GM18861 (cell line): ENCODE data around the gene SYS1.

ENCODE experiments used
- ATAC-seq: cut with Tn5 transposase; IDR thresholded peaks from one replicate; pipeline ENCODE4 v1.9.1; 2021; ENCODE audit not compliant: unreplicated experiment

The SYS1 gene

DNA sequence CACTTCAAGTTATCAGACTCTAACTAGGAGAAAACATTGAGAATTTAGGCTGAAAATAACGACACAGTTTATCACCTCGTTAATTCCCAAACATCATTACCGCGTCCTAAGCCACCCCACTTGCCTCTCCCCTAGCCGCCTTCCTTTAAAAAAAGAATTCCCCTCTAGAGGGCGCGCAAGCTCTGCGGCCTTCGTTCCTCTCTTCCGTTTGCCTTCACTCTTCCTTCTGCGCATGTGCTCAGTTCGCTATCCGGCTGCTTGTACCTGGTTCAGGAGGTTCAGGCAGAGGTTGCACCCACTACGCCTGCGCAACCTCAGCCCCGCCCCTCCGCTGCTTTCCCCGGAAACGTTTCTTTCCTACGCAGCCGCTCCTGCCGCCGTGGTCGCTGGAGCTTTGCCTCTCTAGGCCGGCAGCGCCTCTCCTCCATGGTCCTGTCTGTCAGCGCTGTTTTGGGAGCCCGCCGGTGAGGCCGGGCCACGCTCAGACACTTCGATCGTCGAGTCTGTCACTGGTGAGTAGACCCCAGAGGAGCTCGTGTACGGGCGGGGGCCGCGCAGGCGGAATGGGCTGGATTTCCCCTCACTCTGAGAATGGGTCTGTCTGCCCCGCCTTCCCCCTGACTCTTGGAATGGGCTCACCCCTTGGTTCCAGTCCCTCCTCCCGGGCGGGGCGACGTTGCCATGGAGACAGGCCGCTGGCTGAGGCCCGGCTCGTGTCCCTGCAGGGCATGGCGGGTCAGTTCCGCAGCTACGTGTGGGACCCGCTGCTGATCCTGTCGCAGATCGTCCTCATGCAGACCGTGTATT is at the start of gene SYS1:
Gene SYS1 (plus strand): TSS at position 353 of the 807 bp plus-strand sequence. CDS start 376 bp downstream, at position 729.
- peak; percentile 66 for ATAC-seq

DNA sequence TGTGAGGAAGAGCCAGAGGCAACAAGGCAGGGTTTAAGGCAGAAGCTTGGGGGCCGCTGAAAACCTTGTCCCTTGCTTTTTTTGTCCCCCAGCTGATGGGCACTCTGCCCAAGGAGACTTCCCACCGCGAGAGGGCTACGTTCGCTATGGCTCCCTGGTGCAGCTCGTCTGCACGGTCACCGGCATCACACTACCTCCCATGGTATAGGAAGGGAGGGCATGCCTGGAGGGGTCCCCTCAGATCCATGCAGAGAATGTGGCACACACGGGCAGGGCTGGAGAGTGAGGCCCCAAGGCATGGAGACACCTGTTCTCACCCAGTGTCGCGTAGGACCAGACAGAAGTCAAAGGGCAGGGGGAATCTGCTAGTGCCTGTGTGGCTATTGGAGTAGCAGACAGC is 49.0 kb upstream of the SYS1 start:
- no peak for ATAC-seq

DNA sequence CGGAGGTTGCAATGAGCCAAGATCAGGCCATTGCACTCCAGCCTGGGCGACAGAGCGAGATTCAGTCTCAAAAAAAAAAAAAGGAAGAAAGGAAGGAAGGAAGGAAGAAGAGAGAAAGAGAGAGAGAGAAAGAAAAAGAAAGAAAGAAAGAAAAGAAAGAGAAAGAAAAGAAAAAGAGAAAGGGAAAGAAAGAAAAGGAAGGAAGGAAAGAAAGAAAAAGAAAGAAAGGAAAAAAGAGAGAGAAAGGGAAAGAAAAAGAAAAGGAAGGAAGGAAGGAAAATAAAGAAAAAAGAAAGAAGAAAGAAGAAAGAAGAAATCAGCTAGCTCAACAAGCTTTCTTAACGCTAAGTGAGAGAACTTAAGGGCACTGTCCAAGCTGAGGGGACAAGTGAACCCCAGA is 47.3 kb upstream of the SYS1 start:
- no peak for ATAC-seq

DNA sequence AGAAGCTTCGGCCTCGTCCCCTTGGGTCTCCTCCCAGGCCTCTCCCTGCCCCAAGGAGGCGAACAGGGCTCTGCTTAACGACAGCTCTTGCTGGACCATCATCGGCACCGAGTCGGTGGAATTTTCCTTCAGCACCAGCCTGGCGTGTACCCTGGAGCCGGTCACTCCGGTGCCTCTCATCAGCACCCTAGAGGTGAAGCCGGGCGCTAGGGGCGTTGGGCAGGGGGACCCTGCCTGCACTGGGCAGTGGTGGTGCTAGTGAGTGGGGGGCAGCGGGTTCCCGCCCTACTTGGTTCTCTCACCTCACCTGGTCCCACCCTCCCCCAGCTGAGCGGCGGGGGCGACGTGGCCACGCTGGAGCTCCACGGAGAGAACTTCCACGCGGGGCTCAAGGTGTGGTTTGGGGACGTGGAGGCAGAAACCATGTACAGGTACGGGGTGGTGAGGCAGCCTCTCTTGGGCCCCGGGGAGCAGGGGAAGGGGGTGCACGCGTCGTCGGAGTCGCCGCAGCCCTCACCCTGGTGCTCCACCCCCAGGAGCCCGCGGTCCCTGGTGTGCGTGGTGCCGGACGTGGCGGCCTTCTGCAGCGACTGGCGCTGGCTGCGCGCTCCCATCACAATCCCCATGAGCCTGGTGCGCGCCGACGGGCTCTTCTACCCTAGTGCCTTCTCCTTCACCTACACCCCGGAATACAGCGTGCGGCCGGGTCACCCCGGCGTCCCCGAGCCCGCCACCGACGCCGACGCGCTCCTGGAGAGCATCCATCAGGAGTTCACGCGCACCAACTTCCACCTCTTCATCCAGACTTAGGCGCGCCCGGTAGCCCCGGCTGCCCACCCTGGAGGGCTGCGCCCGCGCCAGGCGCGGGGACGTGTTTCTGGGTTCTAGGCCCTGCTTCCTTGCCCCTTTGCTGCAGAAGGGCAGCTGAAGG is 46.5 kb upstream of the SYS1 start:
- ATAC-seq: no peak

DNA sequence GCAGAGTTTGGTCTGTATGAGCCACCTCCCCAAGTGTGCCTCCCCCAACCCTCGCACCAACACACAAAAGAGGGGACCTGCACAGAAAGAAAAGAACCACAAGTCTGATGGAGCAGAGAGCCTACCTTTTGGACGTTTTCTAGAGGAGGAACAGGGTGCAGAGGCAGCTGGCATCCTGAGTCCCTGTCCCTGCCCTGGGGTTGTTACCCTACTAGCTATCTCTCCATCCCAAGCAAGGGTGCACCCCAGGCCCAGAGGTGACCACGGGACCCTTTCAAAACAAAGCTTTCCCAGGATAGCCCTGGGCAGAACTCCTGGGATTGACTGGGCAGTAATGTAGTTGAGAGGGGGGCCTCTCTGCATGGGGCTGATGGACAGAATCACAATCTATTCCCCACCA is 45.1 kb upstream of the SYS1 start:
- no peak for ATAC-seq

DNA sequence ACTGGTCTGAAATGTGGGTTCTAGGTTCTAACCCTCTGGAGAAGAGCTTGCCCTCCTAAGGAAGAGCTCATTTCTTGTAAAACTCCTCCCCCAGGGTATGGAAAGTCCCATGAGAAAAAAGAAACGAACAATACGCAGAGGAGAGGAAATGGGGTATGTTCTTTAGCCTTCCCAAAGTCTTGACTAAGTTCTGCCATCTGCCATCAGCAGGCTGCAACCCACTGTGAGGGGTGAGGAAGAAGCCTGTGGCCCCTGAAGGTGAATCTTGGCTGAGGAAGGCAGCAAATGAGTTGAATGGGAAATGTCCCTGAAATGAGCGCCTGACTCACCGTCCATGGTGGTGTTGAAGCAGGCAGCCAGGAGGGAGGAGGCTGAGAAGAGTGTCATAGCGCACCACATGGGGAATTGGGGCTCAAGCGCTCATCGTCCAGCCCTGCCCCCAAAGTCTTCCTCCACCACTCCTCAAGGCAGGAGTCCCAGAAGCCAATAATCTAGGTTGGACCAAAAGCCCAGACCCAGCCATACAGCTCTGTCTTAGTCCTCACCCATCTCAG is 44.5 kb upstream of the SYS1 start:
- no peak for ATAC-seq

DNA sequence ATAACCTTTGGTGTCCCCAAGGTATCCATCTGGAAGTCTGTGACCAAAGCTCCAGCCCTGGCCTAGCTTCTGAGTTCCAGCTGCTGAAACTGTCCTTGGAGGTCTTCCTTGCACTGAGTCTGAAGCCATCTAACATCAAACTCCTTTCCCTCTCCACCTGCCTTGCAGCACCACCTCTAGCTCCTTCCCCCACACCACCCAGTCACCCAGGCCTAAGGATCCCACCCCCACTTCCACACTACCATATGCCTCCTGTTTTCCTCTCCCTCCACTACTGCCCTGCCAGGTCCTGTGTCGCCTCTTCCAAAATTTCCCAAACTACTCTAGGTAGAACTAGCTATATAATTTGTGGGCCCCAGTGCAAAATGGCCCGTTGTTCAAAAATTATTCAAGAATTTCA is 44.0 kb upstream of the SYS1 start:
- no peak for ATAC-seq

DNA sequence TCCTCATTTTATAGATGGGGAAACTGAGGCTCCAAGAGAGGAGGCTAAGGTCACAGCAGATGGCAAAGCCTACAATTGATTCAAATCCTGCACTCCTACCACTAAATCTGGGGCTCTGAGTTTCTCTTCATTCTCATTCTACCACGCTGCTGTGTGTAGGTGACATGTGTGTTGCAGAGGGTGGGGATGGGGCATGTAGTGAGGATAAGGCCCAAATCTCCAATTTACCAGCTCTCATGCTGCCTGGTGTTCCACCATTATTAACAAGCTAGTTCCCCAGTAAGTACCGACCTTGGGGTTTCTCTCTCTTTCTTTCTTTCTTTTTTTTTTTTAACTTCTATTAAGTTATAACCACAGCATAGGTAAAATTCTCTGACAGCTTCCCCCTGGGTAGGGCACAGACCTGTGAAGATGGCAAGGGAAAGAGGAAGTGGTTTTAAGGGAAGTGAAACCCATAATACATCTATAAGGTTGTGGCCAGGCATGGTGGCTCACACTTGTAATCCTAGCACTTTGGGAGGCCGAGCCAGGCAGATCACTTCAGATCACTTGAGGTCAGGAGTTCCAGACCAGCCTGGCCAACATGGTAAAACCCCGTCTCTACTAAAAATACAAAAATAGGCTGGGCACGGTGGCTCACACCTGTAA is 41.9 kb upstream of the SYS1 start:
- ATAC-seq: no peak

DNA sequence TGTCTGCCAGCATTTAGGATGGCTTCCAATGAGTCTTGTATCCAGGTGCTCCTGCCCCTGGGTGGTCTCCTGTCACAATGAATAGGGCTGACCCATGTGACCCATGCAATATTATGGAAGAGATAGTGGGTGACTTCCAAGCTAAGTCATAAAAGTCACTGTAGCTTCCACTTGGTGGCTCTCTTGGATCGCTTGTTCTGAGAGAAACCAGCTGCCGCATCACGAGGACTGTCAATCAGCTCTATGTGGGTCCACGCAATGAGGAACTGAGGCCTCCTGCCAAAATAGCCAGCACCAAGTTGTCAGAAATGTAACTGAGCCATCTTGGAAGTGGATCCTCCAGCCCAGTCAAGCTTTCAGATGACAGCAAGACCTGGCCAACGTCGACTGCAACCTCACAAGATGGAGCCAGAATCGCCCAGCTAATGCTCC is 40.0 kb upstream of the SYS1 start:
- ATAC-seq: no peak

DNA sequence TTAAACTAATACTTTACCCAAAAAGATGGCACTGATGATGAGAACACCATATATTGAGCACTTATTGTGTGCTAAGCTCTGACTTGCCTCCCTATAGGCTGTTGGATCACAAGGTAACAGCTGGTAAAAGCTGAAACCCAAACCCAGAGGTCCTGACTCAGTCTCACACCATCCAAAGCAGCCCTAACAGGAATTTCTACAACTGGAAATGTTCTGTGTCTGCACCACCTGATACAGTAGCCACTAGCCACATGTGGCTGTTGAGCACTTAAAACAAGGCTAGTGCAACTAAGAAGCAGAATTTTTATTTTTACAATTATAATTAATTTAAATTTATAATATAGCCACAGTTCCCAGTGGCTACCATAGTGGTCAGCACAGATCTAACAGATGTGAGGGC is 39.2 kb upstream of the SYS1 start:
- ATAC-seq: no peak

DNA sequence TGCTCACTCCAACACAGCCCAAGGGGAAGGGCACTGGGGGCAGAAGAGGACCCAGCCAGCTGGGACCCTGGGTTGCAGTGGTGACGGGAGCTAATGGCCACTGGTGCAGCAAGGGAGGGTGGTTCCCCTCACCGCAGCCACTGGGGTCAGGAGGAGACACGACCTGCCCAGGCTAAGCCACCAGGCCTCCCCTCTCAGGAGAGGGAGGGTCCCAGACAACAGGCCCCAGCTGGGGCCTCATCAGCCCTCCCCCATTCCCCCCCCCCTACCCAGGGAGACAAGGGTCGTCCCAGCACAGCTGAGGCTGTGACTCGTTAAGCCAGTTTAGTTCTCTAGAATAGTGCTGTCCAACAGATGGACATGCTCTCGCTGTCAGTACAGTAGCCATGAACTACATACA is 37.6 kb upstream of the SYS1 start:
- ATAC-seq: no peak

DNA sequence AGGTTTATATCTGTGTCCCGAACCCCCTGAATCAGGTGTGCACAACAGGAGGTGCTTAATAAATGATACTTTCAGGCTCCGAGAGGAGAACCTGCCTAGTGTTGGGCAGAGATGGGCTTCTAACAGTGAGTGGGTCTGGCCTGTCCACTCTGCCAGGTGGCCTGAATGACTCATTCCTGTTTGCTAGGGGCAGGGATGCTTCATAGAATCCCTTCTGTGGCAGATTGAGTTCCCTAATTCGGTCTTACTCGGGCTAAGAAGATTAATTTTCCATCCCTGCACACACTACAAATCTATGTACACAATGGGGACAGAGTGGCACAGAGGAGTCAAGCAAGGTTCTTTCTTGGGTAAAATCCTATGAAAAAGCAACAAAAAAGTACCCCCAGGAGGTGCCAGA is 34.5 kb upstream of the SYS1 start:
- no peak for ATAC-seq

DNA sequence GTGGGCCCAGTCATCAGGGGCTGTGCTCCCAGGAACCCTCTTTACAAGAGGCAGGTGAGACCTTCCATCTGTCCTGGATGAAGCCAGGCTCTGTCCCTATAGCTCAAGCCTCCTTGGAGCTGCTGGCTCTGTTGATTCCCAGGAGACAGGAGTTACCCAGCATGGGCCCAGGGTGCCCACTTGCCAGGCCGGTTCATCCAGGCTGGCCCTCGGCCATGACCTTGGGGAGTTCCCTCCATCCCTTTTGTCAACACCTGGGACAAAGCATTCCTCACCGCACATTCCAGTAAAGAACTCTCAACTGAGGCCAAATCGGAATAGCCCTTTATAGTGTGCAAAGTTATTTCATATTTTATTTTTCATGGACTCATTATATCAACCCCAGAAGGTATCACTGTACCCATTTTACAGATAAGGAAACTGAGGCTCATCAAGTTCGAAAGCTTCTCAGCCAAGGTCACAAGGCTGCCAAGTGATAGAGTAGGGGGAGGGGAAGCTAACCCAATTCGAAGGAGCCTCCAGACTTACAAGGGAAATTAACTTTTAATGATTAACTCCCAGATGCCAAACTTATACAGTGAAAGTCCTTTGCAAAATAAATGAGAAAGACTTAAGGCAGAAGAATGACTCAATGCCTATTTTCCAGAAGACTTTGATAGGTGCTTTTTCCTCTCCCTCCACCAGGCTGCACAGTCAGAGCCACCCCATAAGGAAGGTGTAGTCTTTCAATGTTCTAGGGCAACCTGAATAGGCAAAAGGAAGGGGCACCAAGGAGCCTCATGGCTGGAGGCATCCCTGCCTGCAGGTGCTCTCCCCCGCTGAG is 33.2 kb upstream of the SYS1 start:
- ATAC-seq: no peak

DNA sequence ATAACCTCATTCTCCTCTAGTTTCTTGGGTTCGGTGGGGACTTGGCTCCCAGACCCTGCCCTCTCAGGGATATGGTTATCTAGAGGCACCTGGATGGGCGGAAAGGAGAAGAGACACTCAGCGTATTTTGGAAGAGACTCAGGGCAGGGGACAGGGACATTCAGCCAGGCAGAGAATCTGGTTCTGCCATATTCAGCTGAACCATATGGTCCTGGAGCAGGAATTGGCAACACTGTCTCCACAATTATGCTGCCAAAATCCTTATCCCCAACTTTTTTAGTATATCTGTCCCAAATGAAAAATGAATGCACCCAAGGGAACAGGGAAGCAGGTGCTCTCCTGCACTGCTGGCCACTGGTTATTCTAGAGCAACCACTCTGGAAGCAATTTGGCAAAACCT is 32.5 kb upstream of the SYS1 start:
- no peak for ATAC-seq

DNA sequence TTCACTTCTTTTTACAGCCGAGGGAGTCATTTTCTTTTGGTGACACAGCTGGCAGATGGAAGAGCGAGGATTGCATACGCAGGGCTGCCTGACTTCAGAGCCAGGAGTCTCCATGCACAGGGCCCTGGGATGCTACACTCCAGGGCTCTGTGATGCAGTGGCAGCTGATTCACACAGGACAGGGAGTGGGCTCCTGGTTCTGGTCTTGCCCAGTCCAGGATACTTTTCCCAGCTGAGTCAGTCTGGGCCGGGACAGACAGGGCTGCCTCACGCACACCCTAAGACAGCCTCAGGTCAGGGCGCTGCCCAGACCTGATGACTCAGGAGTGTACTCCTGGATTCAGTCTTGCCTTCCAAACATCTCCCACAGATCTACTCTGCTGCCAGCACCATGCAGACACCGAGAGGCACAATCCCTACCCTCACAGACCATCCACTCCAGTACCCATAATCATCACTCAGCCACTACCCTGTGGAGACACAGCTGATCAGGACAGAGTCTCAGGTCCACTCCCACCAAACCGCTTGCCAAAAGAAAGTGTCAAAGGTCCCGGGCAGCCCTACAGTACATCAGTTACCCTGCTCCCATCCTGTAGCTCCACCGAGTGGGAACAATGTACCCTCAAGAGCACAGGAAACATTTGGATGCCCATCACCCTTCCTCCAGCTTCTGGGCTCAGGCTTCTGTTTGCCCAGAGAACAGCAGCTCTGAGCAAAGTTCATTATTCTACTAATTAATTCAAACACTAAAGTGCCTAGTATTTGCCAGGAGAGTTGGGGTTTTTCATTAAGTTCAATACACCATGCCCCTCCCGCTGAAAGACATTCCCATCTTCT is 26.2 kb upstream of the SYS1 start:
- ATAC-seq: no peak

DNA sequence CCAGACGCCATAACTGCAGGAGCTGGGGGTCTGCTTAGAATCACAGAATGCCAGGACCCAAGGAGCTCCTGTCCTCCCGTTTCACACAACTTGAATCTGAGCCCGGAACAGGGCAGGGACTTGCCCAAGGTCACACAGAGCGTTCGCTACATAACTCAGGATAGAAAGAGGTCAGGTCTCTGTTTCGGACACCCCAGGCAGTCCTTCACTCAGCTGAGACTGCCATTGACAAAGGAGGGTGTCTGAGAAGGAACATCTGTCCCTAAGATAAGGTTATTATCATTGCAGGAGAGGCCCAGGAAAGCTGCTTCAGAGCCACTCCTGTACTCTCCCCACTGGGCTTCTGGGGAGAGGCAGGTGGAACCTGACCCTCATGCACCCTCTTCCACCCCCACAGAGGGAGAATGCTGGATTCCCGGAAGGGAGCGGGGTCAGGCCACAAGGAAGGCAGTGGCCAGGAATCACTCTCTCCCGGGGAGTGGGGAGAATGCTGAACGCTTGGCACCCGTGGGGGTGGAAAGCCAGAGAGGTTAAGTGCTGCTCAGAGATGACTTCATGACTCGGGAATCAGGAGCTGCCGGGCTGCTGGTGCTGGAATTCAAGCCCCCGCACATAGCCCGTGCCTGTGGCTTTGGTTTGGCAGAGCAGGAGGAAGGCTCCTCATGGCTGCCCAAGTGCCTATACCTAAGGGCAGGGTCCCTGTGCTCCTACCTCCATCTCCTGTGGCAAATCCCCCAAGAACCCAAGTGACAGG is 25.4 kb upstream of the SYS1 start:
- ATAC-seq: no peak

DNA sequence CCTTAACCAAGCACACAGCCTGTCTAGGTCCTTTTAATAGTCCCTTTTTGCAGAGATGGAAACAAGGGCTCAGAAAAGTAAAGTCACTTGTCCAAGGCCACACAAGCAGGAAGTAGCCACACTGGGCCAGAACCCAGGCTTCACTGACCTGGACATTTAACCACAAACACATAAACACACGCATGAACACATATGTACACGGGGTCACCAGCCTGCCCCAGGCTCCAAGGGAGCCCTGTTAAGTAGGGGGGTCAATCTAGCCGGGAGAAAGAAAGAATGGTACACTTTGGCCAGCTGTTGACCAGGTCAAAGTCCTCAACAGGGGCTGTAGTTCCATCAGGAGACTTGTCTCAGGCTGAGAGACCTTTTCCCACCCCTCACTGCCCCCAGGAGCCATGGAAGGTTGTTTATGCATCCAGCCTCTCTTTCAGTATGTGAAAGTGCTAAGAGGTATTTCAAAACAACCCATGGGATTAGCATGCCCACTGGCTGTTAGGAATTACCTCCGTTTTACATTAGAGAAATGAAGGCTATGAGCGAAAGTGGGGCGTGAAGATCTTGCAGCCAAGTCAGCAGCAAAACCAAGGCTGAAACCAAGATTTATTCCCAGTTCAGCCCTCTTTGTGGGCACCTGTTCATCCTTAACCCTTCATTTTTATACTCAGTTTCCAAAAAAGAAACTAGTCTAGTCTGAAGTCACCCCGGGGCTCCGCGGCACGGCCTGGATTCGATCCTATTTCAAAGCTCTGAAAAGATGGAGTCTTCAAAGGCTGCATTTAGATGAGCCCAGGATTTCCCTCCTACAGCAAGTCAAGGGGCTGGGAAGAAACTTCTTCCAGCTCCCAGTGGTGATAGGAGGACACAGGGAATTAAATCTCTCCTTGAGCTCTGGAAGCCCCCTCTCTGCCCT is 24.6 kb upstream of the SYS1 start:
- ATAC-seq: no peak

DNA sequence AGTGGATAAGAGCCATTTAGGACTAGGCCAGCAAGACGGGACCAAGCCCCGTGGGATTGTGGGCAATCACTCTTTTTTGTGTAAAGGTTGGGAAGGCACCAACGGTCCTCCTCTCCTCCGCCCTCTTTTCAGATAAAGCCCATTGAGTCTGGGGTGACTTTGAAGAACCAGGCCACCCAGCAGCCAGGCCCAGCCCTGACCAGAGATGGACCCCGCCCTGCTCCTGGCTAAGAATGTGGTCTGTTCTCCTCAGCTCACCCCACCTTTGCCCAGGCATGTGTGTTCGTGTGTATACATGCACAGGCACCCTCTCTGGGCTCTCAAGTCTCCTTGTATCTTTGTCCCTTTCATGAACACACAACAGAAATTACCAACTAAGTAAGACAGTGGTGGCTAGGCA is 23.9 kb upstream of the SYS1 start:
- ATAC-seq: no peak
